Measurements from ENCODE around the gene CTDSPL.
A peak's percentile ranks its signal among the peaks of the same experiment; 100 is the strongest.

Gene CTDSPL

GRCh38 chr3:37855363-37855970 lies 6.2 kb upstream of the CTDSPL start:
- peak; percentile 89 for DNase-seq

DNA sequence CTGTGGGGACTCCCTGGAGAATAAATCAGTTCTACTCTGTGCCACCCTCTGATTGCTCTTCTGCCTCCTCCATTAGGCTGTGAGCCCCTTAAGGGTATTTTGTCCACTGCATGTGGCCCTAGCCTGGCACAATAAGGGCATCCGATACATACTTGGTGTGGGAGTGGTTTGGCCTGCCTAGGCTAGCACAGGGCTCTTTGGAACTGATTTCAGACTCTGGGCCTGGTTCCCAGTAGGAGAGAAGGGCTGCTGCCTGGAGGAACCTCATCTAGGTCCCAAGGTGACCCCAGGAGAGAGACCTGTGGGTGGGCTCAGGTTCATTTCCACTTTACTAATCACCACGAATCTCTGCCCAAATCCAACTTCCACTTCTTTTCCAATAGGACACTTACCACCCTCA lies 5.3 kb upstream of the CTDSPL start:
- DNase-seq: no peak

DNA sequence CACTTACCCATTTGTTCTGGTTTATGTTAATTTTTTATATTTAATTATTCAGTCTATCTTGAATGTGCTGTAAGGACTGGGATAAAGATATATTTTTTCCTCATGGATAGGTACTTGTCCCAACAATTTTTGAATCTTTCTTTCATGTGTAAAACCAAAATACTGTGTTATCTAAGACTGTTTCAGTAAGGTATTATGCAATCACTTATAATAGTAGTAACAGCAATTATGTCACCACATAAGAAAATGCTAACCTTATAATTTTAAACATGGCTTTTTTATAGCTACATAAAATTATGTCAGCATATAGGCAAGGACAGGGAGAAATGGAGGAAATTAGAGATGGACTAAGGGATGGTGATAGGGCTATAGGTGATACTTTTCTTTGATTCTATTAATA lies 2.9 kb upstream of the CTDSPL start:
- DNase-seq: no peak

- no peak for DNase-seq
Measured at GRCh38 chr3:37859354-37859753, 2.3 kb upstream of the CTDSPL start.

DNA sequence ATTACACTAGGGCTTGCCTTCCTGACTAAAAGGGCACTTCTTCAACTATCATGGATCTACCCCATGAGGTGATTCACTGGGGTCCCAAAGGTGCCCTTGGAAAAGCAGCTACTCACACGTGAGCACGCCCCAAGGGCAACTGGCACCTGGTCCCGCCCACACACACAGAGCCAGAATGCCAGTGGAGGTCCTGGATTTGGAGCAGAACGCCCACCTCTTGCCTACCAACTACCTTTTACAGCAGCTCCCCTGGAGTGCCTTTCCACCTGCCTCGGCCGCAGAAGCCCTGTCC lies 1.8 kb upstream of the CTDSPL start:
- no peak for DNase-seq

DNA sequence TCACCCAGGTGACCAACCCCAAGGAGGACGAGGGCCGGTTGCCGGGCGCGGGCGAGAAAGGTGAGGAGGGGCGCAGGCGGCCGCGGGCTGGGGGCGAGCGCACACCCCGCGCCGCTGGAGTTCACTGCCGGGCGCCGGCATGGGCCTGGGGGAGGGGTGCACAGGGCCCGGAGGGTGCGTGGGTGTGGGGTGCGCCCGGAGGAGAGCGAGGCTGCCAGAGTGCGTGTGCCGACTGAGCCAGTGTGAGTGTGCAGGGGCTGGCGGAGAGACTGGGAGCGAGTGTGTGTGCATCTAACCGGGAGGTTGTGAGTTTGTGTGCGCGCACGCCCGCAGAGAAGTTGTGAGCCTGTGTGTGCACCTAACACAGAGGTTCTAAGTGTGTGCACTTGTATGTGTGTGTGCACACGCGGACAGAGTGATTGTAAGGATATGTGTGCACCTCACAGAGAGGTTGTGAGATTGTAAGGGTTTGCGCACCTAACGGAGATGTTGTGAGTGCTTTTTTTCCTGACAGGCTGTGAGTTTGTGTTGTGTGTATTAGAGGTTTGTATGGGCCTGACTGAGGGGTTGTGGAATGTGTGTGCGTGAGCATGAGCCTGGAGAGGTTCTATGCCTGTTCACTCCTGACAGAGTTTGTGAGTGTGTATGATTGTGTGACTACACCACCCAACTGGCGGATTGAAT lies 681 bp downstream of the CTDSPL start:
- DNase-seq: no peak

GRCh38 chr3:37862903-37863815 lies 1.5 kb downstream of the CTDSPL start:
- DNase-seq: no peak

DNA sequence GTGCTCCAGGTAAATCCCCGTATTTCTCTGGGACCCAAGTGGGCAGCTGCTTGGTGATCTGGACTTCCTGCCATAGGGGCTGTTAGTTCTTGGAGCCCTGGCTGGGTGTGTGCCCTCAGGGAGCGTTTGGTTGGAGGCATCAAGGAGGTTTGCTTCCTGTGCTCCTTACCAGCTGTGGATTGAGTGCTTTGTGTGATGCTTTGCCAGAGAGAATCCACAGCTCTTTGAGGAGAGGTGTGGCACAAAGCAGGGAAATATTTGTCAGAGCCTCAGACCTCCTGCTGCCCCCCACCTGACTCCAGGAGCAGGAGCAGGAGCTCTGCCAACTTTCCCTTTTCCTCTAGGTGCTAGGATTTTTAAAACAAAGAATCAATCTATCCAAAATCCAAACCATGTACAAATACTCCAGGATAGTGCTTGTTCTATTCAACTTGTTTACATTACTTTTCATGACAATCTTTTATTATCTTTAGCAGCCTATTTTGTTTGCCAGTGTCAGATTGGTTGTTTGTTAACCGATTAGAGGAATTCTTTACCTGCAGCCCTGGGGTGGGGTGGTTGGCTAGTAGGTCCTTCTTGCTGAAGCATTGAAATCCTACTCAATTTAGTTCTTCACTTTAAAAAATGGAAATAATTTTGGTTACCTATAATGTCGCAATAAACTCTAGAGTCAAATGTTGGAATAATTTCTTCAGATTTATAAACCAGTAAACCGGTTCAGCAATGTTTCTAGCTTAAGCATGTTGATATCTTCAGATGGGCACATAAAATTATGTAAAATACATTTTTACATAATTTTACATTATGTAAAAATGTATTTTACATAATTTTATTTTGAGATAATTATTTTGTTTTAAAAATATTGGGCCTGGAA lies 2.5 kb downstream of the CTDSPL start:
- peak; percentile 77 for DNase-seq

DNA sequence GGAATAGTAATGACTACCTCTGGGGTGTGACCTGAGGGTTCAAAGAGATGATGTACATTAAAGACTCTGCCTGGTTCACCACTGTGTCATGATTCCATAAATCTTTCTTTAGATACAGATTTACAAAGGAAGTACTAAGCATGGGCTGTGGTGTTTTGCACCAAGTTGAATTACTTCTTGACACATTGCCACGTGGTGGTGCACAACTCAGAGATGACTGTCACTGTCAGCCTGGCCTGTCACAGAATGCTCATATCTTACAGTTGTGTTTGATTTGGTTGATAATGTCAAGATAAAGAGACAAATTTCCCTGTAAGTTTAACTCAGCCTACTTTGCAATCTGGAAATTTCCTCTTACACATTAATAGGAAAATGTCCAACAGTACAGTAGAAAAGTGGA lies 3.2 kb downstream of the CTDSPL start:
- DNase-seq: no peak

DNA sequence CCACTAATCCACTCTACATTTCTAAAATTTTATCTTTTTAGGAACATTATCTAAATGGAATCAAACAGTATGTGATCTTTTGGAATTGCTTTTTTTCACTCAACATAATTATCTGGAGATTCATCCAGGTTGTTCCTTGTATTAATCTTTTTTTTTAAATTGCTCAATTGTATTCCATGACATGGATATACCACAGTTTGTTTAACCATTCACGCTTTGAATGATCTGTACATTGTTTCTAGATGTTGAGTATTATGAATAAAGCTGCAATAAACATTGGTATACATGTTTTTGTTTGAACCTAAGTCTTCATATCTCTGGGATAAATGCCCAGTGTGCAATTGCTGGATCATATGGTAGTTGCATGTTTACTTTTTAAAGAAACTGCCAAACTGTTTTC lies 5.5 kb downstream of the CTDSPL start:
- DNase-seq: no peak

GRCh38 chr3:37871858-37872257 lies 10.2 kb downstream of the CTDSPL start:
- DNase-seq: no peak

DNA sequence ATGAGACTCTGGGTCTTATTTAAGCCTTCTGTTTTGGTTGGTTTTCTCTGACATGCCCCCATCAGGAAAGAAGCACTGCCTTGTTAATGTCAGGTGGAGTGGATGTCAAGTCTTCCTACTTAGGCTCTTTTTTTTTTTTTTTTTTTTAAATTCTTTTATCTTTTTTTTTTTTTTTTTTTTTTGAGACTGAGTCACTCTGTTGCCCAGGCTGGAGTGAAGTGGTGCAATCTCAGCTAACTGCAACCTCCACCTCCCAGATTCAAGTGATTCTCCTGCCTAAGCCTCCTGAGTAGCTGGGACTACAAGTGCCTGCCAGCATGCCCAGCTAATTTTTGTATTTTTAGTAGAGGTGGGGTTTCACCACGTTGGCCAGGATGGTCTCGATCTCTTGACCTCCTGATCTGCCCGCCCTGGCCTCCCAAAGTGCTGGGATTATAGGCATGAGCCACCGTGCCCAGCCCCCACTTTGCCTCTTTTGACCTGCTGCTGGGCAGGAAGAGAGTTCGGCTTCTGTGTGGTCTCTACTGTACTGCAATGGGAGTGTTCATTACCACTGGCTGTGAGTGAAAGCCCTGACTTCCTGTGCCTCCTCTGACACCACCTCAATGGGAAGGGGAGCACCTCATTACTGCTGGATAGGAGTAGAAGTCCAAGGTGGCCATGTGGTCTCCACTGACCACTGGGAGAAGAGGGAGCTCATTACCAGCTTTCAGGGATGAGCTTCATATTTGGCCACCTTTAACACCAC lies 10.9 kb downstream of the CTDSPL start:
- no peak for DNase-seq

DNA sequence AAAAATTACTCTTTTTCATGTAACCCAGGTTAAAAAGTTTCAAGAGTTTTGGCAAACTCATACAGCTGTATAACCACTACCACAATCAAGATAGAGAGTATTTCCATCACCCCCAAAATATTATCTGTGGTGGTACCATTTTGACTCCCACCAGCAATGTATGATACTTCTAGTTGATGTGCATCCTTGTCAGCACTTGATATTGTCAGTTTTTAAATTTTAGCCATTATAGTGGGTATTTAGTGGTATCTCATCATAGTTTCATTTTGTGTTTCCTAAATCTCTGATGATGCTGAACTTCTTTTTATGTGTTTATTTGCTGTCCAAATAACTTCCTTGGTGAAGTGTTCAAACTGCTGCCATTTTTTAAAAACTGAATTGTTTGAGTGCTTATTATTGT lies 14.6 kb downstream of the CTDSPL start:
- no peak for DNase-seq

GRCh38 chr3:37882711-37883110 lies 21.0 kb downstream of the CTDSPL start:
- no peak for DNase-seq

GRCh38 chr3:37885814-37886213 lies 24.1 kb downstream of the CTDSPL start:
- no peak for DNase-seq

DNA sequence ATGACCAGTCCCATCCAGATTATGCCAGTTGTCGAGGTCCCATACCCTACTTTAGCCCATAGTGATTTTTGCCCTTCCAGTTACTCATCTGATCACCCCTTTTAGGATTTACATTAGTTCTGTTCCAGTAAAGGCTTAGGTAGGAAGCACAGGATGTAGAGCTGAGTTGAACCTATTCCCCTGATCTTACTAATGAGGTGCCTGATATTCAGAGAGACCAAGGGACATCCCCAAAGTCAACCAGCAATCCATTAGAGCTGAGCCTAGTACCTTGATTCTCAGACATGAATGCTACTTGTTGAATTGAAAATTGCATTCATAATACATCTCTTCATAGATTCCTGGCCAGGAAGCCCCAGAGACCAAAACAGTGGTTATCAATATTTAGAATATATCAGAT lies 24.7 kb downstream of the CTDSPL start:
- no peak for DNase-seq

DNA sequence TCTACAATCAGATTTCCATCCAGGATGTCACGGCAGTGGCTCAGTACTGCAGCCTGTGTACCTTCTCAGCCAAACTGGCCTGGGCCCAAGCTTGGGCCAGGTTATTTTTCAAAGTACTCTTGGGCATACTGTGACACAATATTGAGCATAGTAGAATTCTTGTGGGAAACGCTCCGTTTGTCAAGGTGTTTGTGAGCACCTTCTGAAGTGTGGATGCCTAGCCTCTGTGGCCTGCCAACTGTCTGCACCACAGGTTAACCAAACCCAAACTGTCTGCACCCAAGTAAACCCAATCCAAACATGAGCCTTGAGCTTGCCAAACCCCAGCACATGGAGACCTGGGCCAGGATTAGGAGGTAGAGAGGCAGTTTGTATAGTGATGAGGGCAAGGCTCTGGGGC lies 25.4 kb downstream of the CTDSPL start:
- no peak for DNase-seq

- DNase-seq: no peak
Measured at GRCh38 chr3:37887824-37888223, 26.1 kb downstream of the CTDSPL start.

GRCh38 chr3:37888421-37888820 lies 26.7 kb downstream of the CTDSPL start:
- no peak for DNase-seq

DNA sequence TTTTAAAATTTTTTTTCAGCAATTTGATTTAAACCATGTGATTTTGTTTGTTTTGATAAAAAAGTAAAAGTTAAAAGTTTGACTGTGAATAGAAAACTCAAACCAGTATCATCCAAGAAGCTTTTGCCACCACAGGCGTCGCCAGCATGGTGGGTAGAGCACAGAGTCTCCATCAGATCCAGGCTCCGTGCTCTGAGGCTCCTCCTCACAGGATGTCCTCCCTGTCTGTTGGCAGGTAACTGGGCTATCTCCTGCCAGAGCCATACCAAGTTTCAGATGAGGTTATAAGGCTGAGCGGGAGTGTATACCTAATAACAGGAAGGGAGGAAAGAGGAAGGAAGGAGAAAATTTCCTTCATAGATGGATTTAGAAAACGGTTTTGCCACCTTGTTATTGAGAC lies 28.8 kb downstream of the CTDSPL start:
- DNase-seq: no peak

GRCh38 chr3:37891227-37891626 lies 29.5 kb downstream of the CTDSPL start:
- no peak for DNase-seq

DNA sequence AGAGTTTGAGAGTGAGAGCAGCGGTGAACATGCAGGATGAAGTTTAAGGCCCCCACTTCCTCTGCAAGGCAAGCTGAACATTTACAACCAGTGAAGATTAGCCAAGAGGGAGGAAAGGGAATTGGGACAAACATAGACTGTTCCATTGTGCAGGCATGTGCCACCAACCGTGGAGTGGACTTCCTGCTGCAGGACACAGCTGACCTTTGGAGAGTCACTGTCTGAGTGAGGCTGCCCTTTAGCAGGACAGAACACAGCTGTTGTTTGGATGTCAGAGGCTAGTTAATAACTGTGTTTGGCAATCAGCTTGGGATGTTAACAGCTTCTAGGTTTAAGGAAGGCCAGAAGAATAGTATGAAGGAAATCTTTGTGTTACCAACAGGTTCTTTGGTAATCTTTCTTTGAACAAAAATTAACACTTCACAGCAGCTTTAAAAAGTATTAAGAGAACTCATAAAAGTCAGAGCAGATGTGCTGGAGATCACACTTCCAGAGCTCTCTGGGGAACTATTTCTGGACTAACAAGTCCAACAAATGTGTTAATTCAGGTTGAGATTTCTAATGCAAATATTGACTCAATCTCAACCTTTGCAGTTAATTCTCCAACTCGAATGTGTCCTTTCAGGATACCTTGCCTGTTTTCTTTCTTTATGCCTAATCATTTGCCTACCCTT lies 31.4 kb downstream of the CTDSPL start:
- no peak for DNase-seq
